22Rv1 (cell line): ENCODE measurements around the gene JUND.
A peak's percentile ranks its signal among the peaks of the same experiment; 100 is the strongest.

Experiments
- H3K27ac ChIP-seq: fragments of 450-650 bp; 2 replicates; pipeline ENCODE4 v1.5.1; 2017
- ZFX ChIP-seq: fragments of 450-650 bp; IDR thresholded peaks from 2 replicates; pipeline ENCODE4 v1.6.1; 2017; ENCODE audit warnings: antibody characterized with exemption, borderline replicate concordance
- TF ChIP-seq, protein P1 (sequence below): fragments of 450-650 bp; IDR thresholded peaks from 2 replicates; pipeline ENCODE4 v1.5.1; 2017; ENCODE audit warnings: mild to moderate bottlenecking

Gene JUND

DNA sequence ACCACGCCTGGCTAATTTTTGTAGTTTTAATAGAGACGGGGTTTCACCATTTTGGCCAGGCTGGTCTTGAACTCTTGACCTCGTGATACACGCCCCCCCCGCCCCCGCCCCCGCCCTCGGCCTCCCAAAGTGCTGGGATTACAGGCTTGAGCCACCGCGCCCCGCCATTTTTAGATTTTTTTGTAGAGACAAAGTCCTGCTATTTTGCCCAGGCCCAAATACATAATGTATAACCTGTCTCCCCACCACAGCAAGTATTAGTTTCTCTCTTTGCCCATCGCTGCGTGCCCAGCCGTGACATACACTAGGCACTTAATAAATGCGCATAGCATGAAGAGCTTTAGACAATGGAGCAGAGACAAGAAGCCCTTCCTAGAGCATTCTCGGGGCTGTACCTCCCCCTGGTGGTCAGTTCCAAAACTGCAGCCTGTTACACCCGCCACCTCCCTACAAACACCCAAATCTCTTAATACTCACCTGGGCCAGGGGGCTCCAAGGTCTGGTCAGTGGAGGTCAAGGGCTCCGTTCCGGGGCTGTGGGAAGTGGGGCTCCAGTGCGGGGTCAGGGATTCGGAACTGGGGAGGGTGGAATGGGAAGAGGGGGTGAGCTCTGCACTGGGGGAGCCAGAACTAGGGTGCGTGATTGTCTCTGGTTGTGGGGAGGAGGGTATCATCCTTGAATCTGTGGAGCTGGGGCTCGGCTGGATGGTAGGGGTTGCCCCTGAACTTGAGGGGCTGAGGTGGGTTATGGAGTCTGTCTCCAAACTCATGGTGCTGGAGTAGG lies 29.6 kb downstream of the JUND start:
- TF ChIP-seq, protein P1, sequence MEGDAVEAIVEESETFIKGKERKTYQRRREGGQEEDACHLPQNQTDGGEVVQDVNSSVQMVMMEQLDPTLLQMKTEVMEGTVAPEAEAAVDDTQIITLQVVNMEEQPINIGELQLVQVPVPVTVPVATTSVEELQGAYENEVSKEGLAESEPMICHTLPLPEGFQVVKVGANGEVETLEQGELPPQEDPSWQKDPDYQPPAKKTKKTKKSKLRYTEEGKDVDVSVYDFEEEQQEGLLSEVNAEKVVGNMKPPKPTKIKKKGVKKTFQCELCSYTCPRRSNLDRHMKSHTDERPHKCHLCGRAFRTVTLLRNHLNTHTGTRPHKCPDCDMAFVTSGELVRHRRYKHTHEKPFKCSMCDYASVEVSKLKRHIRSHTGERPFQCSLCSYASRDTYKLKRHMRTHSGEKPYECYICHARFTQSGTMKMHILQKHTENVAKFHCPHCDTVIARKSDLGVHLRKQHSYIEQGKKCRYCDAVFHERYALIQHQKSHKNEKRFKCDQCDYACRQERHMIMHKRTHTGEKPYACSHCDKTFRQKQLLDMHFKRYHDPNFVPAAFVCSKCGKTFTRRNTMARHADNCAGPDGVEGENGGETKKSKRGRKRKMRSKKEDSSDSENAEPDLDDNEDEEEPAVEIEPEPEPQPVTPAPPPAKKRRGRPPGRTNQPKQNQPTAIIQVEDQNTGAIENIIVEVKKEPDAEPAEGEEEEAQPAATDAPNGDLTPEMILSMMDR: peak; percentile 83
- no peak for TF ChIP-seq ZFX
- no peak overlapping the region for H3K27ac ChIP-seq

DNA sequence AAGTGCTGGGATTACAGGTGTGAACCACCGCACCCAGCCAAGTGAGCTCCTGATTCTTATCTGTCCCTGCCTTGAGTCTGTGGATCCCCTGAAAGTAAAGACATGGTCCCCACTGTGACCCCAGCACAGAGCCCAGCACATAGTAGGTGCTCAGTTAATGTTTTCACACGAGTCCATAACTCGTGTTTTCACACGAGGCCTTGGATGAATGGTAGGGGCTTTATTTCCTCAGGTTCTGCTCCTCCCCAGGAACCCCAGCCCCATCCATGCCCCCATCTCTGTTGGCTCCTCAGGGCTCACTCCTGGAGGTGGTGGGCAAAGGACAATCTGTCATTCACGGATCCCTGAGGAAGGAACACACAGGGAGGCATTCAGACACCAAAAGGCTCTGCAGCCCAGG lies 31.6 kb downstream of the JUND start:
- TF ChIP-seq ZFX: no peak
- TF ChIP-seq, protein P1: no peak
- H3K27ac ChIP-seq: no peak overlapping the region

DNA sequence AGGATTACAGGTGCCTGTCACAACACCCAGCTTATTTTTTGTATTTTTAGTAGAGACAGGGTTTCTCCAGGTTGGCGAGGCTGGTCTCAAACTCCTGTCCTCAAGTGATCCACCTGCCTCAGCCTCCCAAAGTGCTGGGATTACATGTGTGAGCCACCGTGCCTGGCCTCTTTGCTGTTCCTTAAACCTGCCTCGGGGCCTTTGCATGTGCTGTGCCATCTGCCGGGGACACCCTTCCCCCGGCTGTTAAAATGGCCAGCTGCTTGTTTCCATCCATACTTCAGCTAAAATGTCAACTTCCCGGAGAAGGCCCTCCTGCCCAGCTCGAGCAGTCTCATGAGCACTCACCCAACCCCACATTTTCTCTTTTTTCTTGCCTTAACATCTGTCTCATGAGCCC lies 36.1 kb downstream of the JUND start:
- no peak overlapping the region for H3K27ac ChIP-seq
- TF ChIP-seq, protein P1: no peak
- TF ChIP-seq ZFX: no peak

DNA sequence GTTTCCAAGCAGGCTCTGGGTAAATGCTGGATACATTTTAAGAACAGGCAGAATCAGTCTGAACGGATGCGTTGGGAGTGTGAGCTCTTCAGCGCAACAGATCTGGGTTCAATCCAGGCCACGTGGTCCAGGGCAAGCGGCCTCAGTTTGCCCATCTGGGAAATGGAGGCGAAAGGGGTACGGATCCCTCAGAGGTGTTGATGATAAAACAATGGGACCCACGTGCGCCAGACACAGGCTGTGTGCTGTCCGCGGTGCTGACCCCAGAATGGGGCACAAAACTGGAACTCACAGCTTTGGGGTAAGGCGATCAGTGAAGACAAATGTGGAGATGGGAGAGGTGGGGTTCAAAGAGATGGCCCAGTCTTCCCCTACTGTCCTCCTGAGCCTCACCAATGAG lies 42.1 kb downstream of the JUND start:
- TF ChIP-seq, protein P1: no peak
- TF ChIP-seq ZFX: no peak

DNA sequence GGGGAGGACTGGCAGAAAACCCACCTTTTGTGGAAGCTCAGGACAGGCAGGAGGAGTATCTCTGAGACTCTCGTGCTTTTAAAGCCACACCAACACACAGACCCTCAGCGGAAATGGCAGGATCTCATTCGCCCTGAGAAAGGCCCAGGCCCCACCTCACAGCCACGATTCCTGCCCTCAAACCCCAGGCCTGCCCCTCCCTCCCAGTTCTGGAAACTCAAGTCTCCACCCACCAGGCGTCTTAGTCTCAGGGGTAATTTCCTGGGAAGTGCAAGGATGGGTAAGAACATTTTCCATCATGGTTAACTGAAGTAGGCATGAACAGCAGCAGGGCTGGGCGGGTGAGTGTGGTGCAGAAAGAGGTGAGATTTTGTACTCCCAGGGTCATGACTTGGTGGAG lies 47.2 kb downstream of the JUND start:
- H3K27ac ChIP-seq: no peak overlapping the region
- TF ChIP-seq, protein P1: no peak
- TF ChIP-seq ZFX: no peak

More for the DNA sequence above, 42.1 kb downstream of the JUND start:
- H3K27ac ChIP-seq: no peak overlapping the region

DNA sequence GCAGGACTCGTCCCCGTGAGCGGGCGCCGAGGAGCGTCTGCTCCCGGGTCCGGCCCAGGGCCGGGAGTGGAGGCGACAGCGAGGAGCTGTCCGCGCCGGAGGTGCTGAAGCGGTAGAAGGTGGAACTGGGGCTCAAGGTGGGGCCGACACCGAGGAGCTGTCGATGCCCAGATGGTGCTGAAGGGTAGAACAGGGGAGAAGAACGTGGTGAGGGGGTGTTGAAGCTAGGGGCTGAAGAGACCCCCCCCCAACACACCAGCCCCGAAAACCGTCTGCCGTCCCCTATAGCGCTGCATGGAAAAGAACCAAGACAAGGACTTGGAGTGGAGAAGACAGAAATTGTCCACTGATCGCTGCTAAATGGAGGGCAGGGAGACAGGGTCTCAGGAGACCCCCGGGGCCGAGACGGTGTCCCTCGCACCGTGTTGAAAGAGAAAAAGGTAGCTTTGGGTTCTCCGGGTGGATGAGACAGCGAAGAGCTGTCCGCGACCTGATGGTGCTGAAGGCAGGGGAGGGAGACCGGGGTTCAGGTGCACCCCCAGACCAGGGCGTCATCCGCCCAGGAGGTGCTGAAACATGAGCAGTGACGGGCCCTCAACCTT lies 48.1 kb downstream of the JUND start:
- TF ChIP-seq, protein P1: no peak
- no peak for TF ChIP-seq ZFX

More for the DNA sequence above, 48.1 kb downstream of the JUND start:
- peak overlapping the region; percentile 18; the same call in 1 of the 2 replicates for H3K27ac ChIP-seq
